Osteocyte (in vitro differentiated cells): ENCODE data around the gene PKM. TPM values are rescaled to one million over a fixed set of nuclear protein-coding genes. Genes with fewer than 3 reads are reported as not detected.
"Not testable (repeated sequence)": the region's sequence is repeated elsewhere in the genome, so short reads cannot be mapped to it uniquely, and the experiment has no call there.

Experiments
- DNase-seq: peaks from one replicate; pipeline ENCODE4 v3.0.0; 2021; ENCODE audit warnings: mixed read lengths; ENCODE audit not compliant: unreplicated experiment; ENCODE audit errors: extremely low spot score
- H3K27ac Mint-ChIP-seq: one replicate; pipeline ENCODE4 v1.8.0; 2021; ENCODE audit warnings: mild to moderate bottlenecking, mixed read lengths; ENCODE audit not compliant: unreplicated experiment
- H3K27me3 Mint-ChIP-seq: one replicate; pipeline ENCODE4 v1.8.0; 2021; ENCODE audit warnings: mixed read lengths; ENCODE audit not compliant: unreplicated experiment
- H3K36me3 Mint-ChIP-seq: one replicate; pipeline ENCODE4 v1.8.0; 2021; ENCODE audit warnings: mixed read lengths; ENCODE audit not compliant: unreplicated experiment
- H3K4me1 Mint-ChIP-seq: one replicate; pipeline ENCODE4 v1.8.0; 2021; ENCODE audit warnings: mixed read lengths; ENCODE audit not compliant: unreplicated experiment
- H3K4me3 Mint-ChIP-seq: one replicate; pipeline ENCODE4 v1.8.0; 2021; ENCODE audit warnings: mild to moderate bottlenecking, moderate library complexity, mixed read lengths; ENCODE audit not compliant: unreplicated experiment
- H3K9me3 Mint-ChIP-seq: one replicate; pipeline ENCODE4 v1.8.0; 2021; ENCODE audit warnings: mixed read lengths; ENCODE audit not compliant: unreplicated experiment
- CTCF ChIP-seq: fragments of 200-600 bp; sonication (generic); IDR thresholded peaks from 2 replicates; pipeline ENCODE4 v1.5.0; 2021; ENCODE audit warnings: antibody characterized with exemption, mild to moderate bottlenecking, moderate library complexity
- total RNA-seq: library from RNA; stranded (reverse); gene quantifications from 2 replicates; pipeline ENCODE4 v1.2.1, GENCODE V29; 2021

The PKM gene
- total RNA-seq, 1 donor from 2014 or later, result 617 TPM

- Mint-ChIP-seq H3K27me3 (peaks cover 25% of the 10 kb centered on the region), H3K9me3 (no peaks in the 10 kb centered on the region), H3K36me3 (no peaks in the 10 kb centered on the region), H3K27ac (no peak overlapping the region), H3K4me3 (no peak overlapping the region), H3K4me1 (no peaks in the 10 kb centered on the region)
- no peak for DNase-seq
- TF ChIP-seq CTCF, result no peak
These were observed 56.3 kb downstream of the PKM start for GRCh38 chr15:72174551-72175165.

GRCh38 chr15:72173864-72174550, 57.0 kb downstream of the PKM start:
- Mint-ChIP-seq H3K9me3 (no peaks in the 10 kb centered on the region), H3K27ac (no peak overlapping the region), H3K36me3 (no peaks in the 10 kb centered on the region), H3K4me1 (peaks cover 3% of the 10 kb centered on the region), H3K4me3 (no peak overlapping the region), H3K27me3 (peaks cover 25% of the 10 kb centered on the region)
- no peak for DNase-seq
- TF ChIP-seq CTCF, result no peak

- no peak for DNase-seq
- Mint-ChIP-seq H3K4me3 (no peak overlapping the region), H3K4me1 (peaks cover 9% of the 10 kb centered on the region), H3K36me3 (no peaks in the 10 kb centered on the region), H3K27me3 (peaks cover 25% of the 10 kb centered on the region), H3K27ac (no peak overlapping the region), H3K9me3 (no peaks in the 10 kb centered on the region)
- no peak for TF ChIP-seq CTCF
These were observed 57.6 kb downstream of the PKM start for GRCh38 chr15:72173401-72173800.

GRCh38 chr15:72172796-72173195, 58.2 kb downstream of the PKM start:
- Mint-ChIP-seq H3K9me3 (no peaks in the 10 kb centered on the region), H3K27me3 (peaks cover 25% of the 10 kb centered on the region)

GRCh38 chr15:72171978-72172377, 59.0 kb downstream of the PKM start:
- not testable (repeated sequence) for H3K36me3 Mint-ChIP-seq, DNase-seq, H3K9me3 Mint-ChIP-seq, H3K27ac Mint-ChIP-seq, H3K4me3 Mint-ChIP-seq
- peaks cover 25% of the 10 kb centered on the region for H3K27me3 Mint-ChIP-seq
- H3K4me1 Mint-ChIP-seq, result peaks cover 16% of the 10 kb centered on the region

More at GRCh38 chr15:72172796-72173195, 58.2 kb downstream of the PKM start:
- no peak for TF ChIP-seq CTCF
- Mint-ChIP-seq H3K4me1 (peaks cover 16% of the 10 kb centered on the region), H3K4me3 (no peak overlapping the region), H3K36me3 (no peaks in the 10 kb centered on the region), H3K27ac (no peak overlapping the region)
- no peak for DNase-seq
